BE2C (cell line): ENCODE measurements around the gene SPATA3.
A peak's percentile ranks its signal among the peaks of the same experiment; 100 is the strongest.

Source experiments
- DNase-seq: peaks from one replicate; pipeline ENCODE4 v3.0.0-alpha.2; 2020
- H3K27me3 ChIP-seq: fragments of 250-450 bp; sonication (Bioruptor Pico); 2 replicates; pipeline ENCODE4 v1.5.1; 2020; ENCODE audit warnings: mild to moderate bottlenecking
- H3K36me3 ChIP-seq: fragments of 250-450 bp; sonication (Bioruptor Pico); 2 replicates; pipeline ENCODE4 v1.5.1; 2020; ENCODE audit warnings: mild to moderate bottlenecking
- H3K4me1 ChIP-seq: fragments of 250-450 bp; sonication (Bioruptor Pico); 2 replicates; pipeline ENCODE4 v1.5.1; 2020
- H3K4me3 ChIP-seq: 2 replicates; pipeline ENCODE4 v1.5.1; 2011; ENCODE audit warnings: low read depth, low read length
- H3K9me3 ChIP-seq: fragments of 250-450 bp; sonication (Bioruptor Pico); 2 replicates; pipeline ENCODE4 v1.5.1; 2020
- TF ChIP-seq, protein P1 (sequence below): IDR thresholded peaks from 2 replicates; pipeline ENCODE4 v1.5.1; 2012; ENCODE audit warnings: mild to moderate bottlenecking, low read depth, low read length

SPATA3 gene

DNA sequence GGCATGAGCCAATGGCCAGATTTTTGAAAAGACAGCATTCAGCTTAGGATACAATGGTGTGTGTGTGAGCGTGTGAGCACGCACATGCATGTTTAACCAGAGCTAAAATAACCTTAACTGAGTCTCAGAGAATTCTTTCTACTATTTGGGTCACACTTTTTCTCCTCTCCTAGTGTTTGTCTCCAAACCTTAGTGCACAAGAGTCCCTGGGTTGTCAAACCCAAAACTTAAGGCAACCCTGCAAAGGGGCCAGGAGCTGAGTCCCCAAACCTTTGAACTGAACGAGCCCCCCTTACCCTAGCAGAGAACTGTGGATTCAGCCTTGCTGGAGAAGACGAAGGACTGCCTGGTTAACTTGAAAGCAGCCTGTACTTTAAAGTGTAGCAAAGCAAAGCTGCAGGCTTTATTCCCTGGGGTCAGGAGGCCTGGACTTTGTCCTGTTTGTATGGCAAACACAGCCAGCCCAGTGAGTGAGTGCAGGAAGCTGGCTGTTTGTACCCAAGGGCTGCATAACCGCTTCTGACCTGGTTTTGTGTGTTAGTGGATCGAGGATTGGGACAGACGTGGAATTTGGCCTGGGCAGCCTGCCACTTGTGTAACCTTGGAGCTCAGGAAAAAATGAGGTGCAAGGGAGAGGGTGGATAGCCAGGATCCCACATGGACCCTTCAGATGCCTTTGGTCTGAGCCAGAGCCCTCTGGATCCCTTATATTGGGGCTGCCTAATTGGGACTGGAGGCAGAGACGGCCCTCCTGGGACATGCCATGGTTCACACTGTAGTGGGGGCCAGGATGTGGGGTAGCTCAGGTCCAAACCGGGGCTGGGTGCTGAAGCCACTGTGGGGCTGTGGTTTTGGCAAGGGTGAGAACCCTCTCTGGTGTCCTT is 54.3 kb downstream of the SPATA3 start:
- DNase-seq: peak; percentile 52
- Histone ChIP-seq H3K36me3 (no peaks in the 10 kb centered on the region), H3K27me3 (no peaks in the 10 kb centered on the region), H3K4me3 (no peak overlapping the region), H3K4me1 (no peaks in the 10 kb centered on the region), H3K9me3 (no peaks in the 10 kb centered on the region)
- TF ChIP-seq, protein P1, sequence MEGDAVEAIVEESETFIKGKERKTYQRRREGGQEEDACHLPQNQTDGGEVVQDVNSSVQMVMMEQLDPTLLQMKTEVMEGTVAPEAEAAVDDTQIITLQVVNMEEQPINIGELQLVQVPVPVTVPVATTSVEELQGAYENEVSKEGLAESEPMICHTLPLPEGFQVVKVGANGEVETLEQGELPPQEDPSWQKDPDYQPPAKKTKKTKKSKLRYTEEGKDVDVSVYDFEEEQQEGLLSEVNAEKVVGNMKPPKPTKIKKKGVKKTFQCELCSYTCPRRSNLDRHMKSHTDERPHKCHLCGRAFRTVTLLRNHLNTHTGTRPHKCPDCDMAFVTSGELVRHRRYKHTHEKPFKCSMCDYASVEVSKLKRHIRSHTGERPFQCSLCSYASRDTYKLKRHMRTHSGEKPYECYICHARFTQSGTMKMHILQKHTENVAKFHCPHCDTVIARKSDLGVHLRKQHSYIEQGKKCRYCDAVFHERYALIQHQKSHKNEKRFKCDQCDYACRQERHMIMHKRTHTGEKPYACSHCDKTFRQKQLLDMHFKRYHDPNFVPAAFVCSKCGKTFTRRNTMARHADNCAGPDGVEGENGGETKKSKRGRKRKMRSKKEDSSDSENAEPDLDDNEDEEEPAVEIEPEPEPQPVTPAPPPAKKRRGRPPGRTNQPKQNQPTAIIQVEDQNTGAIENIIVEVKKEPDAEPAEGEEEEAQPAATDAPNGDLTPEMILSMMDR: no peak

- TF ChIP-seq, protein P1: no peak
- no peak for DNase-seq
- H3K4me3 ChIP-seq: no peak overlapping the region
- no peaks in the 10 kb centered on the region for H3K9me3 ChIP-seq
- H3K36me3 ChIP-seq: no peaks in the 10 kb centered on the region
- no peaks in the 10 kb centered on the region for H3K4me1 ChIP-seq
- H3K27me3 ChIP-seq: no peaks in the 10 kb centered on the region
Observed at GRCh38 chr2:231051116-231051515, 55.2 kb downstream of the SPATA3 start.

DNA sequence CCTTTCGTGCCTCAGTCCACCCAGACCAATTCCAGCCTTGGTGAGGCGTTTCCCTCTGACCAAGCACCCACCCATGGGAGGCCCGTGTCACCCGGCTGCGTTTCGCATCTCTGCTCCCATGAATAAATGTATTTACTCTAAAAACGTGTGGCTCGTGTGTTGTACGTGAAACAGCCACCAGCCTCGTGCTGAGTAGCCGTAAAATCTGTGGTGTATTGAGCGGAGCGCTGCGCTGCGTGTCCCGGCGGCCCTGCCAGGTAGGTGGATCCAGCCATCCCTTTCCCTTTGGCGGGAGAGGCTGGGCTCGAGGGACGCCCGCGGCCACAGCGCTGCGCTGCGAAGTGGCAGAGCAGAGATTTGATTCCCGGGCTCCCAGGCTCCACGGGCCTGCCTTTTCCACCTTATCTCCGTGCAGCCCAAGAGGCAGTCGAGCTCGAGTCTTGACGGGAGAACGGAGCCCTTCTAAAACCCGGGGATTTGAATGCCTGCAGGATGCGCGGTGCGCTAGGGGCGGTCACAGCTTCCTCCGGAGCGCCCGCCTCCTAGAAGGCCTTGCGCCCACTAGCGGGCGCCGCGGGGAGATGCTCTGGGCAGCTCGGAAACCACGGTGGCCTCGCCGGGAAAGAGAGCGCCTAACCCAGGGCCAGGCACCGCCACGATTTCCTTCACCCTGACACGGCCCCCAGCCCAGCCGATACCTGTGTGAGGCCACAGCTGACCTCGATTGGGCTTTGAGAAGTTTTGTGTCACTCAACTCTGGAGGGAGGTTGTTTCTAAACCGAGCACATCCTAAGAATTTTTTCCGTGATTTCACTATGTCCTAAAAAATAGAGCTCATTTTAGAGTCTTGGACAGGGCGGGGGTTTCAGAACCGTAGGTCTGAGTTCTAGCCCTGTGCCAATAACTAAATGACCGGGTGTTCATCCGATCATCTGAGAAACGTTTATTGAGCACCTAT is 56.9 kb downstream of the SPATA3 start:
- Histone ChIP-seq H3K36me3 (no peaks in the 10 kb centered on the region), H3K27me3 (no peaks in the 10 kb centered on the region), H3K9me3 (no peaks in the 10 kb centered on the region), H3K4me1 (no peaks in the 10 kb centered on the region; the same call in 1 of the 2 replicates), H3K4me3 (peak overlapping the region; percentile 69)
- TF ChIP-seq, protein P1: peak; percentile 92
- peak; percentile 90 for DNase-seq

- H3K27me3 ChIP-seq: no peaks in the 10 kb centered on the region
- peaks cover 4% of the 10 kb centered on the region; the same call in 1 of the 2 replicates for H3K4me1 ChIP-seq
- no peak for DNase-seq
- TF ChIP-seq, protein P1: no peak
- no peaks in the 10 kb centered on the region for H3K36me3 ChIP-seq
- H3K9me3 ChIP-seq: no peaks in the 10 kb centered on the region
- H3K4me3 ChIP-seq: no peak overlapping the region
Observed at GRCh38 chr2:231053846-231054245, 57.9 kb downstream of the SPATA3 start.

DNA sequence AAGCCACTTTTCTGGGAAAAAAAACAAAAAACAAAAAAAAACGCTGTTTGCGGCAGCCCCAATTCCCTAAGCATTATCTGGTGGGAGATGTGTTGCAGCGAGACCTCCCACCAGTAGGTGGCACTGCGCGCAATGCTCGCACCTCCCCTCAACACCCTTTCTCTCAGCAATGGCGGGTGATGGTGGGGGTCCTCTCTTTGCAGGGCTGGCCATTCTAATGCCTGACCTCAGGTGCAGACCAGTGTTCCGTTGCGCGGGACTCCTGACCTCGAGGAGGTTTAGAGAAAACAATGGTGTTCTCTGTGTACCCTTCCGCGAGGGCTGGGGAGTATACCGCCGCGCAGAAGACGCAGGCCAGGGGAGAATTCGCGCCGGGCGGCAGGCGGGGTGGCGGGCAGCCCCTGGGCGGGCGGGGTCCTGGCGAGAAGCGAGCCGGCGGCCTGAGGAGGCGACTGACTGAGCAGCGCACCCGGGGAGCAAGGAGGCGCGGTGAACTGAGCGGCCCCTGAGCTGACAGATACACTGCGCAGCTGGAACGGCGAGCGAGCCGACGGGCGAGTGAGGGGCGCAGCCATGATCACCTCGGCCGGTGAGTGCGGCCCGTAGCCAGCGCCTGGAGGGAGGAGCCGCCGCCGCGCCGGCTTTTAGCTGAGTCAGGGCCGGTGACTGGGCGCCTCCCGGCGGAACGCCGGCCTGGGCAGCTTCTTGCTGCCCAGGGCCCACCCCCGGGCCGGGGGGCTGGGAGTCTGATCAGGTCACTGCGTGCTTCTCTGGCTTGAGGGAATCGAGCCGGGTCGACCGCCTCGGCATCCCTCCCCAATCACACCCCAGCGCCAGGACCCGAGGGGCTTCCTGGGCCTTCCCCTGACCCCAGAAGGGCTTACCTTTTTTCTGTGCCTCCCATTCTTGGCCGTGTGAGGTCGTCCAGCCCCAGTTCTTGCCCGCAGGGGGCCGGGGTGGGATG is 60.8 kb downstream of the SPATA3 start, which contains the start of gene PSMD1:
Gene PSMD1 (plus strand): TSS at position 415 of the 964 bp plus-strand sequence. CDS start 159 bp downstream, at position 574.
- Histone ChIP-seq H3K4me1 (peaks cover 4% of the 10 kb centered on the region), H3K9me3 (no peaks in the 10 kb centered on the region), H3K36me3 (peaks cover 10% of the 10 kb centered on the region), H3K4me3 (peak within 1 kb of the TSS; percentile 99), H3K27me3 (no peaks in the 10 kb centered on the region)
- peak; percentile 91 for DNase-seq
- TF ChIP-seq, protein P1: peak; percentile 96
